HL-60 (cell line): ENCODE results near the gene NEK7.

Experiments
- CTCF ChIP-seq: IDR thresholded peaks from one replicate; pipeline ENCODE4 v1.5.1; 2011; ENCODE audit warnings: low read length, control low read depth, inconsistent platforms; ENCODE audit not compliant: insufficient read depth
- GABPA ChIP-seq: IDR thresholded peaks from 2 replicates; pipeline ENCODE4 v1.6.1; 2012; ENCODE audit warnings: low read depth
- POLR2AphosphoS5 ChIP-seq: IDR thresholded peaks from 2 replicates; pipeline ENCODE4 v1.6.1; 2012; ENCODE audit warnings: low read depth
- REST ChIP-seq: IDR thresholded peaks from 2 replicates; pipeline ENCODE4 v1.6.1; 2012; ENCODE audit warnings: low read depth; ENCODE audit not compliant: insufficient replicate concordance
- SPI1 ChIP-seq: IDR thresholded peaks from 2 replicates; pipeline ENCODE4 v1.6.1; 2012; ENCODE audit warnings: low read depth, mild to moderate bottlenecking, borderline replicate concordance

GRCh38 chr1:198153804-198154203, 3.0 kb upstream of the NEK7 start:
- TF ChIP-seq CTCF (no peak), GABPA (no peak), POLR2AphosphoS5 (no peak), REST (no peak), SPI1 (no peak)
